ENCODE data around the gene MAPK11.

The MAPK11 gene

DNA sequence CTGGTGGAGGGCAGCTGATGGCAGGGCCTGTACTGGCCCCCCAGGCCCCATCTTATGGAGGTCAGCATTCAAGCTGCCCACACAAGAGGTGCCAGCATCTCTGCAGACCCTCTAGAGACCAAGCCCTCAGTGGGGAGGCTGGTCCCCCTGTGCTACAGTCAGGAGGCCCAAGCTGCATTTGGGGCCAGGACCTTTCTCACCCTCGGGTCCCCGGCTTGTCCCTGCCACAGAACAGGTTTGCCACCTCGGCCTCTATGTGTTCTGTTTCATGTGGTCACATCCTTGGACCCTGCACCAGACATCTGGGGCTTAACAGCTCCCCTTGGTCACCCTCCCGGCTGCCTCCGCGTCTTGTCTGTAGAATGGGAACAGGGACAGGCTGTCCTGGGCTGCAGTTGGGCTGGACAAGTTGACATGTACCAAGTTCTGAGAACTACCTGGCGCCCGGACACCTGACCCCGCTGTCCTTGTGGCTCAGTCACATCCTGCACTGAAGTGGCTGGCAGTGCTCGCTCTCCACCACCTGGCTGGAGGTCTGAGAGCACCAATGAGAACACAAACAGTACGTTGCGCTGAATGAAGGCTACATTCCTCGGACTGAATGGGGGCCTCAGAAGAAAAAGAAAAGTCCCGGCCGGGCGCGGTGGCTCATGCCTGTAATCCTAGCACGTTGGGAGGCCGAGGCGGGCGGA lies 40.0 kb upstream of the MAPK11 start:
- Mint-ChIP-seq H3K36me3 (ENCODE audit: low read depth) (no peaks in the 10 kb centered on the region), H3K9me3 (no peaks in the 10 kb centered on the region), H3K4me3 (no peak overlapping the region), H3K4me1 (peaks cover 44% of the 10 kb centered on the region), H3K27ac (no peak overlapping the region), H3K27me3 (ENCODE audit: low read depth, poor library complexity) (peaks cover 3% of the 10 kb centered on the region)
- no peak for DNase-seq
- TF ChIP-seq, protein P1, sequence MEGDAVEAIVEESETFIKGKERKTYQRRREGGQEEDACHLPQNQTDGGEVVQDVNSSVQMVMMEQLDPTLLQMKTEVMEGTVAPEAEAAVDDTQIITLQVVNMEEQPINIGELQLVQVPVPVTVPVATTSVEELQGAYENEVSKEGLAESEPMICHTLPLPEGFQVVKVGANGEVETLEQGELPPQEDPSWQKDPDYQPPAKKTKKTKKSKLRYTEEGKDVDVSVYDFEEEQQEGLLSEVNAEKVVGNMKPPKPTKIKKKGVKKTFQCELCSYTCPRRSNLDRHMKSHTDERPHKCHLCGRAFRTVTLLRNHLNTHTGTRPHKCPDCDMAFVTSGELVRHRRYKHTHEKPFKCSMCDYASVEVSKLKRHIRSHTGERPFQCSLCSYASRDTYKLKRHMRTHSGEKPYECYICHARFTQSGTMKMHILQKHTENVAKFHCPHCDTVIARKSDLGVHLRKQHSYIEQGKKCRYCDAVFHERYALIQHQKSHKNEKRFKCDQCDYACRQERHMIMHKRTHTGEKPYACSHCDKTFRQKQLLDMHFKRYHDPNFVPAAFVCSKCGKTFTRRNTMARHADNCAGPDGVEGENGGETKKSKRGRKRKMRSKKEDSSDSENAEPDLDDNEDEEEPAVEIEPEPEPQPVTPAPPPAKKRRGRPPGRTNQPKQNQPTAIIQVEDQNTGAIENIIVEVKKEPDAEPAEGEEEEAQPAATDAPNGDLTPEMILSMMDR (IDR thresholded peaks at IDR 0.05): no peak

DNA sequence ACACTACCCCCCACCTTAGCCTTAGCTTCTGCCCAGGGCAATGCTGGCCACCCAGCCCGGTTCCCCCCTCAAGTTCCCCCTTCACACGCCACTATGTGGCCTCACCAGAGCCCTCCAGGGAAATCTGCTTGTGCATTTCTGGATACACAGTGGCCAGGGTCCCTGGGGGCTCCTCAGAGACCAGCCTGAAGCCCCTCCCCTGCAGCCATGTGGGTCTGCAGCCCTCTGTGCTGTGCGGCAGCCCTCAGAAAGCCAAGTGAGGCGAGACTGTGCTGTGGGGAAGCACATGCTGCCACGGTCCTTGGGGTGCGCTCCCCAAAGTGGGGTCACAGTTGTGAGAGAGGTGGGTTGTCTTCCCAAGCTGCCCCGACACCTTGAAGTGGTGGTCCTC lies 39.4 kb upstream of the MAPK11 start:
- Mint-ChIP-seq H3K27ac (no peak overlapping the region), H3K4me1 (peaks cover 48% of the 10 kb centered on the region), H3K36me3 (ENCODE audit: low read depth) (no peaks in the 10 kb centered on the region), H3K9me3 (no peaks in the 10 kb centered on the region), H3K27me3 (ENCODE audit: low read depth, poor library complexity) (peaks cover 3% of the 10 kb centered on the region), H3K4me3 (no peak overlapping the region)
- TF ChIP-seq, protein P1 (IDR thresholded peaks at IDR 0.05): no peak
- DNase-seq: no peak

DNA sequence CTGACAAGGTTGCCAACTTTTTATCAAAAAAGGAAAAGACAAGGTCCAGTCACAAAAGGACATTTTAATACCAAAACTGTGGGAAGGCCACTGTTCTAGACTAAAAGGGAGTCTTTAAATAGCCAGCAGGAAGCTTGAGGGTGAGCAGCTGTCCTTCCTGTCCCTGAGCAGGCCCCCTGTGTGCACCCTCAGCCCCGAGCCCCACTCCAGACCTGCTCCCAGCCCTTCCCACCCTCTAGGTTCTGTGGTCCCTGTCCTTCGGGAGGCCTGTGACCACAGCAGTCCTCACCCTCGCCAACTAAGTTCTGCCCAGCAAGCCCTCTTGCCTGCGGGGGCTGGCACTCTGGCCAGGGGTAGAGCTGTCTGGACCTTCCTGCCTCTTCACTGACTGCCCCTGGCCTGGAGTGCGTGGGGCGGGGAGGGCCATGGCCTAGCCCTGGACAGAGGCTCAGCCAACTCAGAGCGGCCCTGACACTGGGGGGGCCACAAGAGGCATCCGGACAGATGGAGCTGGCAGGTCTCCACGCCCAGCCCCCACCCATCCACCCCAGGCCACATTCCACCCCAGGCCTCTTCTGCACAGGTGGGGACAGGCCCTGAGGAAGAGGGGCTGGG lies 38.9 kb upstream of the MAPK11 start:
- Mint-ChIP-seq H3K4me3 (peak overlapping the region; percentile 66), H3K9me3 (no peaks in the 10 kb centered on the region), H3K27ac (peak overlapping the region; percentile 33), H3K36me3 (ENCODE audit: low read depth) (no peaks in the 10 kb centered on the region), H3K4me1 (peaks cover 48% of the 10 kb centered on the region), H3K27me3 (ENCODE audit: low read depth, poor library complexity) (peaks cover 3% of the 10 kb centered on the region)
- DNase-seq: no peak
- TF ChIP-seq, protein P1 (IDR thresholded peaks at IDR 0.05): no peak

DNA sequence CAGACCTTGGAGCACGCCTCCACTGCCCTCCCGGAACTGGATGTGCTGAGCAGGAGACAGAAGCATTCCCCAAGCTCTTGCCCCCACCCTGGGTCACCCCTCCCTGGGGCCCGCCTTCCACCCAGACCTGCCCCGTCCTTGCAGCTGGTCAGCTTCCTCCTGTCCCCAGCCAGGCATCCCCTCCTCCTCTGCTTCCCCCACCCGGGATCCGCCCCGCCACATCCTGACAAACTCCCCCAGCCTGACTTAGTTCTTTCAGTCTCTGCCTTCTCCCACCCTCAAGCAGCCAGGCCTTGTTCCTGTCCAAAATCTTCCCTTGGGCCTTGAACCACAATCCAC lies 38.4 kb upstream of the MAPK11 start:
- Mint-ChIP-seq H3K36me3 (ENCODE audit: low read depth) (no peaks in the 10 kb centered on the region), H3K4me3 (peak overlapping the region; percentile 66), H3K27ac (peak overlapping the region; percentile 33), H3K27me3 (ENCODE audit: low read depth, poor library complexity) (peaks cover 3% of the 10 kb centered on the region), H3K9me3 (no peaks in the 10 kb centered on the region), H3K4me1 (peaks cover 47% of the 10 kb centered on the region)
- TF ChIP-seq, protein P1 (IDR thresholded peaks at IDR 0.05): no peak
- peak; percentile 51 for DNase-seq

DNA sequence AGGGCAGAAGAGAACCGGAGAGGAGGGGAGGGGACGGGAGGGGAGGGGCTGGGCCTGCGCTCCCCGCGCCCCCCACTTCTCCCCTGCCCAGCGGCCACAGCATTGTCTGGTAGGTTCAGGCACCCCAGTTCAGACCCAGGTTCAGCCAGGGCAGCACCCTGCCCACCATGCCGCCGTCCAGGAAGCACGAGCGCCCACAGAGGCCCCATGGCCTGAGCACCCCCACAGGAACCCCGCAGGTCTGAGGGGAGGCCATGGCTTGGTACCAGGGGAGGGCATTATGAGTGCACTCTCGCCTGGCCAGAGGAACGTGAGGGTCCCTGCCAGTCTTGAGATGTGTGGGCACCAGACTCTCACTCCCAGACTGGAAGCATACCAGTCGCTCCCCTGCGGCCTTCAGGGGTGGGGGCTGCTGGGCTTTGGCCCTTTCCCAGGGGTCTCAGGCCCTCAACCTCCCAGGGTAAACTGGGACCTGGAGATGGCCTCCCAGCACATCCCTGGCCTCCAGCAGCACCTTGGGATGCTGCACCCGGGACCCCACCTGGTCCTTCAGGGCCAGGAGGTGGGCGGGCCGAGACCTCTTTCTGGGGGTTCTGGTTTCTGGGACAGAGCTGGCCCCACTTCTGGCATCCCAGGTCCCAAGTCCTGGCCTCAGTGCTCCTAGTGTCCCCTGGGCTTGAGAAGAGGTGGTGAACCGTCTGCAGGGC lies 37.9 kb upstream of the MAPK11 start:
- peaks cover 3% of the 10 kb centered on the region for H3K27me3 Mint-ChIP-seq (ENCODE audit: low read depth, poor library complexity)
- H3K4me1 Mint-ChIP-seq: peaks cover 49% of the 10 kb centered on the region
- TF ChIP-seq, protein P1 (IDR thresholded peaks at IDR 0.05): no peak
- H3K4me3 Mint-ChIP-seq: peak overlapping the region; percentile 66
- H3K9me3 Mint-ChIP-seq: no peaks in the 10 kb centered on the region
- peak overlapping the region; percentile 33 for H3K27ac Mint-ChIP-seq
- DNase-seq: no peak
- no peaks in the 10 kb centered on the region for H3K36me3 Mint-ChIP-seq (ENCODE audit: low read depth)

All from nephron progenitor cell (in vitro differentiated cells).